GM21723 (cell line): ENCODE data around the gene FSTL4.

Experiments used
- ATAC-seq: cut with Tn5 transposase; IDR thresholded peaks from one replicate; pipeline ENCODE4 v1.9.1; 2021; ENCODE audit warnings: mild to moderate bottlenecking, moderate library complexity; ENCODE audit not compliant: unreplicated experiment

The FSTL4 gene

DNA sequence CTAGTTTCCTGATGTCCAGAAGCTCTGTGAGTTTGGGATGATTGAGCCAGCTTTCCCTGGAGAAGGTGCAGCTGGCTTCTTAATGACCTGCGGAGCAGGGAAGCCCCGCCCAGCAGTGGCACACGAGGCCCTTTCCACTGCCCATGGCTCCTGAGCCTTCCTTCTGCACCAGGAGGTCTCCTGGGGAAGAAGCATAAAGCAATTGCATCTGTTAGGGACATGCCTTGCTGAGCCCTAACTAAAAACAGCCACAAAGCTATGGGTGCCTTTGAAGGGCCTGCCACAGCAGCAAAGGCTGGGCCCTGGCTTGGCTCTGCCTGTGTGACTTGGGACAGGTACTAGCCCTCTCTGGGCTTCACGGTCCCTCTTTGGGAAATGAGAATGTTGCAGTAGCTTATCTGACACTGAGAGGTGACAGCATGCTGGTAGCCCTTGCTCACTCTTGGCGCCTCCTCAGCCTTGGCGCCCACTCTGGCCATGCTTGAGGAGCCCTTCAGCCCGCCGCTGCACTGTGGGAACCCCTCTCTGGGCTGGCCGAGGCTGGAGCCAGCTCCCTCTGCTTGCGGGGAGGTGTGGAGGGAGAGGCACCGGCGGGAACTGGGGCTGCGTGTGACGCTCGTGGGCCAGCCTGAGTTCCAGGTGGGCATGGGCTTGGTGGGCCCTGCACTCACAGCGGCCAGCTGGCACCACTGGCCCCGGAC lies 218.4 kb downstream of the FSTL4 start:
- ATAC-seq = no peak

DNA sequence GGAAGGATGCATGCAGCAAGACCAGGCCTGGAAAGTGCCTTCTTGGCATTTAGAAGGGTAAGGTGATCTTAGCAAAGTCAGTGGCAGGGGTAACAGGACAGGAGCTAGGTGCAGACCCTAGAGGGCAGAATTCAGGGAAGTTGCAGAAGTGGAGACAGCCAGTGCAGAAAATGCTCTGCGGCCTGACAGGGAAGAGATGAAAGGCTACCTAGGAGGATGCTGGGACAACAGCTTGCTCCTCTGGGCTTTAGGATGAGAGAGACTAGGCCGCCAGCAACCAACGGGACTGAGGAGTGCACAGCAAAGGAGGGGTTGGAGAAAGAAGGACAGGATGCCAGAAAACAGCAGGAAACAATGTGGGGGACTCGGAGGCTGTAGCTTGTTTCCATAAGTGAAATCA lies 219.9 kb downstream of the FSTL4 start:
- no peak for ATAC-seq

- ATAC-seq = no peak
Observed at GRCh38 chr5:133391354-133392136, 220.8 kb downstream of the FSTL4 start.

GRCh38 chr5:133390416-133391353 lies 221.7 kb downstream of the FSTL4 start:
- ATAC-seq = no peak

DNA sequence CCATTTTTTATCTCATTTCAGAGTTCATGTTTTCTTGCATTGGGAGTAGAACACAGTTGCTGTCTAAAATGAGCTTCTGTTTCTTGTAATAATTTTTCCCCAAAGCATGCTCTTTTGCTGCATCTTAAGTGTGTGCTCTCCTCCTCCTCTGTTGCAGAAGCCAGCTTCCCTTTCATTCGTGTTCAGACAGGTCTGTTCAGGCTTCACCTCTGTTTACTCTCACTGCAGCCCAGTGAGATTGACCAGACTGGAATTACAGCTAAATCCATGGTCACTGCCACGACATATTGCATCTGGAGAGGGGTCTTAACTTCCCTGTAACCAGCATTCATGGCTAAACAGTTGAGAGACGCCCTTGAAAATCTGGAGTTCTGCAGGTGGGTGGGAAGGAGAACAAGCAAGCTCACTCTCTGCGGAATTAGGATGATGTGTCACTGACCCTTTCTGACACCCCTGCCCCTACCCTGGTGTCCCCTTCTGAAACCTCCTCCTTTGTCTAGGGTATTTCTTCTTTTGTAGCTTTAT lies 223.2 kb downstream of the FSTL4 start:
- ATAC-seq = no peak

DNA sequence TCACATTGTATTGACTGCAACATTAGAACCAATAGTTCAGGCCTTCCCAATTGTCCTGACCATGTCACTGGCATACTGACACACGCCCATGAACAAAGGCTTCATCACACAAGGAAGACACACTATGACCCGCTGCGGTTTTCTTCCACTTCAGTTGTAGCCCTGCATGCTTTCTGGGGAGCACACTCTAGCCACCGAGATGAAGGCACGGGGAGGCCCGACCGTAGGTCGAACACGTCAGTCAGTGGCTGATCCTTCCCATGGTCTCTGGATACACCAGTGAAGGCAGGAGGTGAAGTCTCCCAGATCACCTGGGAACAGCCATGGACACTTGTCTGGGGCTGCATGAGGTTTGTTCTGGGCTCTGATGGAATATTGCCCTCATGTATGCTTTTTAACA lies 224.7 kb downstream of the FSTL4 start:
- ATAC-seq = no peak

- no peak for ATAC-seq
Observed at GRCh38 chr5:133387091-133387490, 225.2 kb downstream of the FSTL4 start.

DNA sequence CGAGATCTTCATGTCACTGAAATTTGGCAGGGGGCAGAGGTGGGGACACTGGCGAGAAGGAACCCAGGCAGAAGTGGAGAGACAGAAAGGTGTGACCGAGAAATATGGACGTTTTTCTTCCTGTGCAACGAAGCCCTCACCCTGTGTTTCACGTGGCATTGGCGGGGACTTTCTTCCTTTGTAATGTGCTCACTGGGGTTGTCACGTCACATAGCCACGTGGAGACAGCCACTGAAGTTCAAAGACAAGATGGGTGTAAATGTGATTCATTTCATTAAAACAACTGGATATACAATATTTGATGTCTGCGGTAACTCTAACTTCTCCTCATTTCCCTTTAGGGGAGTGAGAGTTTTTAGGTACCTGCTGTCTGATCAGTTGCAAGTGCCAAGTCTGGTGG lies 225.7 kb downstream of the FSTL4 start:
- ATAC-seq = no peak

- no peak for ATAC-seq
Observed at GRCh38 chr5:133385346-133385745, 227.0 kb downstream of the FSTL4 start.

DNA sequence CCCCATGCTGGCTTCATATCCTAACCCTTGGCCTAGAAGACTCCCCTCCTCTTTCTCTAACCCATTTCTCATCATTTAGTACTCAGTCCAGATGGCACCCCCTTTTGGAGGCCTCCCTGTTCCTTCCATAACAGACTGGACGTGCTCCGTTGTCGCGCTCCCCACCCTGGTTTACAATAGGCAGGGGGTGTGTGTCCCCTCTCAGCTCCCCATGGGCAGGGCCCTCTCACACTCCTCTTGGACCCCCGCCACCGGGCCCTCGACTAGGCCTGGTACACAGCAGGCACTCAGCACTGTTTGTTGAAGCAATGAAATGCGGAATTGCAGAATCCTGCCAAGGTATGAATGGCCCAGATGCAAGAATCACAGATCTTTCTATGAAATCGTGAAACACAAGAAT lies 227.4 kb downstream of the FSTL4 start:
- ATAC-seq = no peak

GRCh38 chr5:133384120-133384855 lies 228.1 kb downstream of the FSTL4 start:
- no peak for ATAC-seq

DNA sequence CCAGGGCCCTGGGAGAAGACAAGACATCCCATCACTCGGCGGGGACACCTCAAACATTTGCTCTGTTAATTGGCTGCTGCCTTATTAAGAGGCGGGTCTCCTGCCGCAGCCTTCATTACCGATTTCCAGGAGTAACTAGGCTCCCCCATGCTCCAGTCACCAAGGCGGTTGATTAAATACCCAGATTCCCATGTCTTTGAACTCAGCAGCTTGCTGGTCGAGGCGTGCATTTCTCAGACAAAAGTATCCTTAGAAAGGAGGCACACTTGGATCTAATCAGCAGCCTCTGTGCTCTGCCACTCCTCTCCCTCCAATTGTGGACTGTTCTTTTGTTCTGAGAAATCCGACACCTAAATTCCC lies 228.8 kb downstream of the FSTL4 start:
- ATAC-seq = no peak

DNA sequence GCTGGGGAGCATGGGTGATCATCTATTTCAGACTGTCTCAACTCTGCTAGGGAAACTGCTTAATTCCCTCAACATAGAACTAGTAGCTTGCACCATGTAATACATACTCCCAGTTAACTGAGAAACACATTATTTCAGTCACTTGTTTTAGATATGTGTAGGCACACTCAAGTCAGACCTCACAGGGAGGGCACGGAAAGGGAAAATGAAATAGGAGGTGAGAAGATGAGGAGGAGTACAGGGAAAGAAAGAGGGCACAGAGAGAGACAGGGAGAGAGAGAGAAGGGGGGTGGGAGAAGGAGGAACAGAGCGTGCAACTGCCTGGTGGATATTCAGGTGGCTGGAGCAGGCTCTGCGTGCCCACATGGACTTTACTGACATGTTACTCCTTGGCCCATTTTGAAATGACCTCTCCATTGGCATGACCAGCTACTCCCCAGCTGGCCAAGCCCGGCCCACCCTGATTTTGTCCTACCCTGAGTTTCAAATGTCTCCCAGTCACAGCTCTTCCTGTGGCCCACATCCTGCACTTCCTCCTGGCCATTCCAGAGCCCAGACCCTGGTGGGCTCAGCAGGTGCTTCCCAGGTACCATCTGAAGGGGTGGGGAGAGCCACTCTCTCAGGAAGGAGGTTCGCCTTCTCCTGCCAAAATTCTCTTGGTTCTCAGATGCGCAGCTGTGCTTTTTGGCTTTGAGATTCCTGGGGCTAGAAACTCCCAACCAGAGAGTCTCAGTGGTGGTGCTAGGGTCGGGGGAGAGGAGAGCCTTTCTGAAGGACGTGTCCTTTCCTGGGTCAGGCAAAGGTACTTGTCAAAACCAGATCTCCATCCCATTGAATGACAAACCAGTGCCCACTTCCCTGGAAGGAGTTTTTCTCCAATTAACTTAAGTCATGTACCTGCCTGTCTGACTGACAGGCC lies 229.4 kb downstream of the FSTL4 start:
- no peak for ATAC-seq

DNA sequence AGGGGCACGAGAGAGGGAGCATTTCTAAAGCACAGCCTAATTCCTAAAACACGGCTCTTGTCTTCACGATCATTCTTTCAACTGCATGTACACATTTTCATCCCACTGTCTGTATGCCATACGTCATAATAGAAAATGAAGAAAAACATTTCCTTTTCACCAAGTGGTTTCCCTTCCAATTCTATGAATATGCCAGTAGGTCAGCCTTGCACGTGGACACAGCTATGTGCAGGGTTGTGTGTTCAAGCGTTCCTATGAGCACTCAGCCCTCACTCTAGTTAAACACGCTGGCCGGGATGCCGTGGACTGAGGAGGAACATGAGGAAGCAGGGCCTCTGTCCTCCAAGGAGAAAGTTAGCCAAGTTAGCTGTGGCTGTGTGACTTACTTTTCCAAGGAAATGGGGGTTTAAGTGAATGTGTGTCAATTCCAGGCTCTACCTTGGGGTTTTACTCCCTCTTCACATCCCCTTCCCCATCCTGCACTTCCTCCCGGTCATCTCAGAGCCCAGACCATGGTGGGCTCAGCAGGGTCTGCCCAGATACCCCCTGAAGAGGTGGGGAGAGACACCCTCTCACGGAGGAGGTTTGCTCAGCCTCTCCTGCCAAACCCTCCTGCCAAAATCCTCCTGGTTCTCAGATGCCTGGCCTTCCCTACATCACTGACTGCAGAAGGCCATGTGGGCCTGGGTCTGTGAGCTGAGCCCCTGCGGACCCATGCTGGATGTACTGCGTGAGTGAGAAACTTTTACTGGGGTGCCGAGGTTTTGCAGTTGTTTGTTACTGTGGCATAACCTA lies 230.6 kb downstream of the FSTL4 start:
- no peak for ATAC-seq

DNA sequence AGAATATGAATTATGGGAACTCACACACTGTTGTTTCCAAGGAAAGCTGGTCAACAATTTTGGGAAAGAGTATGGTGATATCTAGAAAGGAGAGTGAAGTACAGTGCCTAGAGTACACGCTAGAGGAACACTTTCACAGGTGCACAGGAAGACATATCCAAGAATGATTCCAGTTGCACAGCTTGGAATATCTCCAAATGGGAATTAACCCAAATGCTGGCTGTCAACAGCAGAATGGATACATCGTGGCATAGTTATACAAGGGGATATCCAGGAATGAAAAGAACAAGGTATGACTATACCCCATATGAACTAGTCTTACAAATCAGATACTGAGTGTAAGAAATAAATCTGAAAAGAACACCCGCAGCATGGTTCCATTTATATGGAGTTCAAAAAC lies 231.3 kb downstream of the FSTL4 start:
- ATAC-seq = no peak

DNA sequence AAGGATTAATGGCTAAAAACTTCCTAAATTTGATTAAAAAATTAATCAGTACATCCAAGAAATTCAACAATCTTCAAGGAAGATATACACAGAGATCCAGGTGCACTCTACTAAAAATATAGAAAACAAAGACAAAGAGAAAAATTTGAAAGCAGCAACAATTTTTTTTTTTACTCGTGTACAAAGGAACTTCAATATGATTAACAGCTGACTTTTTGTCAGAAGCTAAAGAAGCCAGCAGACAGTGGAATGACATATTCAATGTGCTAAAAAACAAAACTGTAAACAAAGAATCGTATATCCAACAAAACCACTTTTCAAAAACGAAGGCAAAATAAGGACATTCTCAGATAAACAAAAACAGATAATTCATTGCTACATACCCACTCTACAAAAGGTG lies 234.6 kb downstream of the FSTL4 start:
- no peak for ATAC-seq

GRCh38 chr5:133376986-133377385 lies 235.4 kb downstream of the FSTL4 start:
- ATAC-seq = no peak

DNA sequence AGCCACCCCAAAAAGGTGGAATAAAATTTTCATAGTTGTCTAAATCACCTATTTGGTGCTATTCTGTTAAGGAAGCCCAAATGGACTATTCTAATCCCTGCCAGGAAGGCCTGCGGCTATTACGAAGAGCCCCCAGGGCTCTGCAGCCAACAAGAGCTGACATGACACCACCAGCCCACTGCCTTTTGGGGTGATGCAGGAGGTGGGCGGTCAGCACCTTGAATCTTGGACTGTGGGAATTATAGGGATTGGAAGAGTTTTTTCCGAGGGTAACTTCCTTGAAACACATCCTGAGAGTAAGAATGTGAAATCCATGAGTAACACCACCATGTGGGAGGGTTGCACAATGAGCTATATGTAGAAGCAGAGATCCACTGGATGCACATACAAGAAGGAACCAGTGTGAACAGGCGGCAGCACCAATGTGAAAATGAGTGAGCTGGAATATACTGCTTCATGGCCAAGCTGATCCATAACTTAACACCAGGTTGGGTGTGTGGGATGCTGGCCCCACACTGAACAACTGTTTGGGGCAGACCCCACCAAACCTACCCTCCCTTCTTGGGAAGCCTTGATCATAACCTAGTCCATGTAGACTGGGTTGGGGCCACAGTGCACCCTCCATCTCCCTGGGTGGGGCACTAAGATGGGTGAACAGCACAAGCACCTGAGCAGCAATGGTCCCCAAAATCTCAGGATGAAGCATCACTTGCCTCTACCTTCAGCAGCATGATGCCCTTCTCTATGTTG lies 239.0 kb downstream of the FSTL4 start:
- ATAC-seq = no peak
